ENCODE data around the gene SRP54. TPM values are rescaled to one million over a fixed set of nuclear protein-coding genes. Genes with fewer than 3 reads are reported as not detected.

The SRP54 gene
- total and polyA plus RNA-seq, 2 of the 13 experiments (the other 11 are each of a cell fraction or from before 2014, with no cell fraction given), result 42.2 to 207 TPM

GRCh38 chr14:34994668-34995067 lies 11.9 kb downstream of the SRP54 start:
- WGBS (ENCODE audit: low lambda C conversion rate), result 95% methylated on average over 2 of the region's 2 CpGs
- H4K20me1 ChIP-seq (ENCODE audit: insufficient read depth, low read length), result peaks cover 4% of the 10 kb centered on the region; the same call in 1 of the 2 replicates
- no peak overlapping the region for H2AFZ ChIP-seq (ENCODE audit: low read length)
- intact Hi-C loops (cut with micrococcal nuclease; ENCODE audit: unreplicated experiment), result no loop called here
- no peak overlapping the region for H3K9ac ChIP-seq (ENCODE audit: insufficient read depth, low read depth, low read length)
- H3K27ac ChIP-seq (ENCODE audit: extremely low read length, insufficient read depth, low read length), result no peak overlapping the region
- no peak overlapping the region for H3K4me3 ChIP-seq (replicated peaks in 1 of 3; ENCODE audit: insufficient read depth in 1 of 3, low read depth in 2 of 3, low read length in 3 of 3)
- no peak for TF ChIP-seq ZNF451 (CRISPR knock-in tag; IDR thresholded peaks at IDR 0.05)
- TF ChIP-seq ZNF362 (CRISPR knock-in tag; IDR thresholded peaks at IDR 0.05; ENCODE audit: borderline replicate concordance), result peak; percentile 42; the same call in 1 of the 2 replicates
- no peak overlapping the region for H3K4me2 ChIP-seq (ENCODE audit: low read depth, low read length)
- no peak for DNase-seq (ENCODE audit: low spot score)
- H3K27me3 ChIP-seq (ENCODE audit: control insufficient read depth in 1 of 2, insufficient read depth in 2 of 2, low read length in 2 of 2), result no peaks in the 10 kb centered on the region
- H3K79me2 ChIP-seq (ENCODE audit: insufficient read depth, low read length), result peaks cover 66% of the 10 kb centered on the region
- BruUV-seq (replicated peaks), result no TSS peak
- peak; percentile 60 for ATAC-seq
- H3K4me1 ChIP-seq (ENCODE audit: insufficient read depth, low read length), result peaks cover 6% of the 10 kb centered on the region; the same call in 1 of the 2 replicates
- peaks cover 7 to 27% of the 10 kb centered on the region in 2 experiments for H3K36me3 ChIP-seq (replicated peaks in 1 of 2; ENCODE audit: control insufficient read depth in 1 of 2, insufficient read depth in 2 of 2, low read length in 2 of 2)
- FAIRE-seq, result no peak
- ChIA-PET POLR2A (interaction anchor here (1.6 to 6.6 kb wide), 2 partner anchors 10 to 12 kb away, joined by 5 to 45 read pairs; partner anchors contain the start of gene SRP54), CTCF (ENCODE audit: low intra/inter-chr PET ratio, low total read pairs) (no interaction called here)
- no peaks in the 10 kb centered on the region for H3K9me3 ChIP-seq (ENCODE audit: low read length)
- in situ Hi-C loops (cut with HindIII; ENCODE audit: extremely low pct_ligation_motif_present, low pct_unique_long_range_greater_than_20kb), result no loop called here

- Histone ChIP-seq H4K20me1 (ENCODE audit: insufficient read depth, low read length) (peaks cover 4% of the 10 kb centered on the region; the same call in 1 of the 2 replicates), H3K9ac (ENCODE audit: insufficient read depth, low read depth, low read length) (no peak overlapping the region), H3K4me1 (ENCODE audit: insufficient read depth, low read length) (no peaks in the 10 kb centered on the region), H3K9me3 (ENCODE audit: low read length) (no peaks in the 10 kb centered on the region), H3K27ac (ENCODE audit: extremely low read length, insufficient read depth, low read length) (no peak overlapping the region), H2AFZ (ENCODE audit: low read length) (no peak overlapping the region), H3K4me3 (replicated peaks in 1 of 3; ENCODE audit: insufficient read depth in 1 of 3, low read depth in 2 of 3, low read length in 3 of 3) (no peak overlapping the region), H3K36me3 (replicated peaks in 1 of 2; ENCODE audit: control insufficient read depth in 1 of 2, insufficient read depth in 2 of 2, low read length in 2 of 2) (peaks cover 14 to 44% of the 10 kb centered on the region in 2 experiments), H3K27me3 (ENCODE audit: control insufficient read depth in 1 of 2, insufficient read depth in 2 of 2, low read length in 2 of 2) (no peaks in the 10 kb centered on the region), H3K4me2 (ENCODE audit: low read depth, low read length) (no peak overlapping the region), H3K79me2 (ENCODE audit: insufficient read depth, low read length) (peaks cover 36% of the 10 kb centered on the region)
- no TSS peak for BruUV-seq (replicated peaks)
- no peak for FAIRE-seq
- intact Hi-C loops (cut with micrococcal nuclease; ENCODE audit: unreplicated experiment) (no loop called here), in situ Hi-C loops (cut with HindIII; ENCODE audit: extremely low pct_ligation_motif_present, low pct_unique_long_range_greater_than_20kb) (no loop called here)
- WGBS (ENCODE audit: low lambda C conversion rate), result 84% methylated on average over 3 of the region's 3 CpGs
- POLR2A ChIA-PET, result interaction anchor here (1.3 to 6.6 kb wide), 2 partner anchors 15 to 48 kb away, joined by 3 to 45 read pairs; partner anchors contain the start of genes FAM177A1 and SRP54
- CTCF ChIA-PET (ENCODE audit: low intra/inter-chr PET ratio, low total read pairs), result no interaction called here
- ATAC-seq, result no peak
- no peak for DNase-seq (ENCODE audit: low spot score)
- TF ChIP-seq AGO2 (optimal IDR thresholded peaks at IDR 0.05; ENCODE audit: low read depth, low read length), result no peak
- TF ChIP-seq NFE2L2 (IDR thresholded peaks at IDR 0.05; ENCODE audit: low read length), result no peak
- TF ChIP-seq MTF1 (CRISPR knock-in tag; IDR thresholded peaks at IDR 0.05), result peak; percentile 39; the same call in 1 of the 2 replicates
- no peak for TF ChIP-seq HNRNPLL (IDR thresholded peaks at IDR 0.05; ENCODE audit: low read depth, low read length, poor library complexity, severe bottlenecking)
- no peak for TF ChIP-seq PCBP1 (IDR thresholded peaks at IDR 0.05; ENCODE audit: borderline replicate concordance, low read depth, low read length)
- TF ChIP-seq RARG (CRISPR knock-in tag; IDR thresholded peaks at IDR 0.05; ENCODE audit: low read depth), result no peak
- no peak for TF ChIP-seq CBFB (CRISPR knock-in tag; IDR thresholded peaks at IDR 0.05)
- no peak for TF ChIP-seq ATF1 (CRISPR knock-in tag; IDR thresholded peaks at IDR 0.05)
- 0 out of 2 replicates have a peak, but pooled peaks have one; percentile 40 for TF ChIP-seq KLF12 (CRISPR knock-in tag; IDR thresholded peaks at IDR 0.05; ENCODE audit: borderline replicate concordance)
- no peak for TF ChIP-seq ZFP82 (CRISPR knock-in tag; IDR thresholded peaks at IDR 0.05; ENCODE audit: borderline replicate concordance)
- no peak for TF ChIP-seq ZBTB44 (CRISPR knock-in tag; IDR thresholded peaks at IDR 0.05)
- TF ChIP-seq TCF12 (IDR thresholded peaks at IDR 0.05), result no peak
- no peak for TF ChIP-seq TCF12 (CRISPR knock-in tag; IDR thresholded peaks at IDR 0.05)
- TF ChIP-seq GABPB1 (CRISPR knock-in tag; IDR thresholded peaks at IDR 0.05), result no peak
- no peak for TF ChIP-seq ATF7-NPFF (CRISPR knock-in tag; IDR thresholded peaks at IDR 0.05; ENCODE audit: low read depth)
- no peak for TF ChIP-seq ZFY (CRISPR knock-in tag; IDR thresholded peaks at IDR 0.05)
These were observed 15.0 kb downstream of the SRP54 start for GRCh38 chr14:34997762-34998161.
